ENCODE measurements around the gene TCF20.

DNA sequence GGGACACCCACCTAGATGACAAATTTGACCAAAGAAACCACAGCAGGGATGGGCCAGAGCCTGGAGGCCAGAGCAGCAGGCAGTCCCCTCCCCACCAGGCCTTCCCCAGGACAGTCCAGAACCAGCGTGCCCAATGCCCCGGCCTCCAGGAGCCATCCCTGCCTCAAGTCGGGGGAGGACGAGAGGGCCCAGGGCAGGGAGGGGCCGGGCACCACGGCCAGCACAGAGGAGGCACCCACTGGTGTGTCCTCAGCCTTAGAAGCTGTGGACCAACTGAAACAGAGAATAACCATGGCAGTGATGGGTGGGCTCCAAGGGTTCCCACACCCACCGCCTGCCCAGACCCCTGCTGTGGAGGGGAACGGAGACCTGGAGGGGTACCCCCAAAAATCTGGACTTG is 28.3 kb upstream of the TCF20 start:
- TF ChIP-seq, protein P1, sequence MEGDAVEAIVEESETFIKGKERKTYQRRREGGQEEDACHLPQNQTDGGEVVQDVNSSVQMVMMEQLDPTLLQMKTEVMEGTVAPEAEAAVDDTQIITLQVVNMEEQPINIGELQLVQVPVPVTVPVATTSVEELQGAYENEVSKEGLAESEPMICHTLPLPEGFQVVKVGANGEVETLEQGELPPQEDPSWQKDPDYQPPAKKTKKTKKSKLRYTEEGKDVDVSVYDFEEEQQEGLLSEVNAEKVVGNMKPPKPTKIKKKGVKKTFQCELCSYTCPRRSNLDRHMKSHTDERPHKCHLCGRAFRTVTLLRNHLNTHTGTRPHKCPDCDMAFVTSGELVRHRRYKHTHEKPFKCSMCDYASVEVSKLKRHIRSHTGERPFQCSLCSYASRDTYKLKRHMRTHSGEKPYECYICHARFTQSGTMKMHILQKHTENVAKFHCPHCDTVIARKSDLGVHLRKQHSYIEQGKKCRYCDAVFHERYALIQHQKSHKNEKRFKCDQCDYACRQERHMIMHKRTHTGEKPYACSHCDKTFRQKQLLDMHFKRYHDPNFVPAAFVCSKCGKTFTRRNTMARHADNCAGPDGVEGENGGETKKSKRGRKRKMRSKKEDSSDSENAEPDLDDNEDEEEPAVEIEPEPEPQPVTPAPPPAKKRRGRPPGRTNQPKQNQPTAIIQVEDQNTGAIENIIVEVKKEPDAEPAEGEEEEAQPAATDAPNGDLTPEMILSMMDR (IDR thresholded peaks at IDR 0.05 in 4 of 5, conservative IDR thresholded peaks at IDR 0.05 in 1 of 5) = no peak
- no peak for TF ChIP-seq POLR2A (IDR thresholded peaks at IDR 0.05)
